Fibroblast of pulmonary artery (primary cell): Measurements from ENCODE around the gene CELF4.

ENCODE experiments used
- DNase-seq: peaks from one replicate; pipeline ENCODE4 v3.0.0-alpha.2; 2010; ENCODE audit warnings: low read depth
- H3K4me3 ChIP-seq: replicated peaks from 2 replicates; pipeline ENCODE4 v1.5.1; 2011; ENCODE audit warnings: low read depth, mild to moderate bottlenecking, control low read depth, low read length, moderate library complexity
- CTCF ChIP-seq: IDR thresholded peaks from 2 replicates; pipeline ENCODE4 v1.5.1; 2011; ENCODE audit warnings: mild to moderate bottlenecking, control low read depth, low read length, inconsistent platforms; ENCODE audit errors: missing control alignments

Gene CELF4

GRCh38 chr18:37317486-37317885, 248.1 kb downstream of the CELF4 start:
- DNase-seq = no peak
- H3K4me3 ChIP-seq = no peak overlapping the region
- TF ChIP-seq CTCF = no peak

- no peak for TF ChIP-seq CTCF
- H3K4me3 ChIP-seq = no peak overlapping the region
- no peak for DNase-seq
These were observed 249.1 kb downstream of the CELF4 start for GRCh38 chr18:37316468-37316867.

- TF ChIP-seq CTCF = no peak
- no peak overlapping the region for H3K4me3 ChIP-seq
- no peak for DNase-seq
These were observed 249.7 kb downstream of the CELF4 start for GRCh38 chr18:37315935-37316334.

- no peak for DNase-seq
- TF ChIP-seq CTCF = no peak
- H3K4me3 ChIP-seq = no peak overlapping the region
These were observed 251.1 kb downstream of the CELF4 start for GRCh38 chr18:37314534-37314933.

- no peak for TF ChIP-seq CTCF
- H3K4me3 ChIP-seq = no peak overlapping the region
- no peak for DNase-seq
These were observed 252.0 kb downstream of the CELF4 start for GRCh38 chr18:37313624-37314023.

- TF ChIP-seq CTCF = no peak
- no peak overlapping the region for H3K4me3 ChIP-seq
- no peak for DNase-seq
These were observed 255.7 kb downstream of the CELF4 start for GRCh38 chr18:37309861-37310260.

GRCh38 chr18:37309059-37309458, 256.5 kb downstream of the CELF4 start:
- TF ChIP-seq CTCF = no peak
- H3K4me3 ChIP-seq = no peak overlapping the region
- DNase-seq = peak; percentile 14
